ENCODE measurements around the gene DYRK3. TPM values are rescaled to one million over a fixed set of nuclear protein-coding genes. Genes with fewer than 3 reads are reported as not detected.

Gene DYRK3
- total and polyA plus RNA-seq, 10 of the 15 experiments (the other 5 are each of a cell fraction or from before 2014, with no cell fraction given) = 1.6 to 12.9 (median 10.3) TPM

DNA sequence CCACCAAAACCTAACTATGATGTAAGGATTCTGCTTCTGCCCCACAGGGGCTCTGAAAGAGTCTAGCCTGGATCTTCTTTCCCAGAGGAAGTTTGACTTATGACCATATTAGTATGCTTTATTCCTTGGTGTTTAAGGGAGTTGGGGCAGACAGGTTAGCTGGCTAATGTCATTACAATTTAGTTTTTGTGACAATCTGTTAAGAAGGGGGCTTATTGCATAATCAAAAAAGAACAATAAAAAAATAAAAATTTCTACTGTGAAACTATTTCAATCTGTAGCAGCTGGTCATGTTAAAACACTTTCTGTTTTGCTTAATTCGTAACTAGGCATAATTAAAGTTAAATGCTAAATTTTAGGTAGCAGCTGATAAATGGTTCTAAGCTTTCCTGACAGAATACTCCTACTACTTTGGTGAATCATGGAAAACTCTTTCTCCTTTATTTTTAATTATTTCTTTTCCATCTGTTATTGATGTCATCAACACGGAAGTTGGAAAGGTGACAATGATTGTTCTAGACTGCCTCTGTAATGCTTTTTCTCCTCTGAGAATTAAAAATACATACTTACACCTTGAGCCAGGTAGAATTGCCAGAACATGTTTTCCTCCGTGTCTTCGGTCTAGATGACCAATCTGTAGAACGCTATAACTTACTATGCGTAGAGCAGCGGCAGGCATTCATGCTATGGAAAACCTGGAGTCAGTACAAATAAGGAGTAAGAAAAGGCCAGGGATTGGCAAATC is 18.6 kb downstream of the DYRK3 start:
- WGBS (ENCODE audit: insufficient coverage, insufficient replicate concordance, low lambda C conversion rate, missing lambda C conversion rate) = 95% methylated on average over 7 of the region's 7 CpGs
- peaks cover 0 to 13% of the 10 kb centered on the region in 2 experiments; a peak in 2 of 4 replicates for H3K36me3 ChIP-seq (ENCODE audit: control insufficient read depth in 2 of 2, insufficient read depth in 2 of 2, low read length in 1 of 2)

More for the DNA sequence above, 18.6 kb downstream of the DYRK3 start:
- CTCF ChIA-PET = interaction anchor here (1.6 to 28.3 kb wide), 5 partner anchors 10 to 192 kb away, joined by 3 to 1150 read pairs (median 10); partner anchors contain the start of gene DYRK3
- in situ Hi-C loops (cut with MboI) = no loop called here
- DNase-seq (ENCODE audit: low read depth, low spot score) (no peak), FAIRE-seq (no peak), ATAC-seq (no peak)
- Histone ChIP-seq H3K4me1 (ENCODE audit: control insufficient read depth, insufficient read depth, low read length) (peaks cover 6% of the 10 kb centered on the region), H3K27ac (ENCODE audit: control insufficient read depth, insufficient read depth) (no peak overlapping the region), H4K20me1 (ENCODE audit: control insufficient read depth, insufficient read depth) (no peaks in the 10 kb centered on the region), H2AFZ (ENCODE audit: control insufficient read depth, low read depth, low read length) (no peak overlapping the region), H3K9me3 (replicated peaks; ENCODE audit: control insufficient read depth, insufficient read depth, low read length) (no peaks in the 10 kb centered on the region), H3K27me3 (replicated peaks in 1 of 2; ENCODE audit: control insufficient read depth in 2 of 2, insufficient read depth in 2 of 2, low read length in 1 of 2) (no peaks in the 10 kb centered on the region), H3K4me3 (no peak overlapping the region), H3K4me2 (ENCODE audit: control insufficient read depth, insufficient read depth) (no peak overlapping the region), H3K9ac (ENCODE audit: control insufficient read depth, insufficient read depth, low read length) (no peak overlapping the region), H3K79me2 (ENCODE audit: control insufficient read depth, insufficient read depth, low read length) (no peaks in the 10 kb centered on the region)
- SMC1A ChIA-PET (ENCODE audit: uncharacterized antibody, unreplicated experiment) = interaction anchor here (0.7 to 4.7 kb wide), 7 partner anchors 10 to 297 kb away, joined by 3 to 35 read pairs (median 3); no protein-coding TSS in a partner anchor
- RAD21 ChIA-PET (ENCODE audit: unreplicated experiment) = interaction anchor here (0.8 to 1.1 kb wide), 3 partner anchors 9 to 13 kb away, joined by 3 to 4 read pairs (median 4); no protein-coding TSS in a partner anchor
- BruUV-seq (replicated peaks) = no TSS peak
- TF ChIP-seq PKNOX1 (IDR thresholded peaks at IDR 0.05) (no peak), ZBED1 (IDR thresholded peaks at IDR 0.05; ENCODE audit: borderline replicate concordance) (no peak)
- intact Hi-C loops (cut with micrococcal nuclease; ENCODE audit: unreplicated experiment) = no loop called here
- POLR2A ChIA-PET = interaction anchor here (1.1 kb wide), 1 partner anchor 10 kb away, joined by 3 read pairs; no protein-coding TSS in a partner anchor
